Measurements from ENCODE around the gene CNDP1.

GRCh38 chr18:74587441-74587840, 53.1 kb downstream of the CNDP1 start:
- TF ChIP-seq POLR2AphosphoS5 (IDR thresholded peaks at IDR 0.05; ENCODE audit: low read depth, low read length) (no peak), POLR2A (IDR thresholded peaks at IDR 0.05; ENCODE audit: low read depth, low read length) (no peak), PAX5 (IDR thresholded peaks at IDR 0.05; ENCODE audit: insufficient read depth, low read length, severe bottlenecking) (no peak), TAF1 (IDR thresholded peaks at IDR 0.05; ENCODE audit: low read depth, low read length) (no peak)
